GM12872 (cell line): ENCODE results near the gene PGPEP1.

Experiments used
- TF ChIP-seq, protein P1 (sequence below): IDR thresholded peaks from 3 replicates; pipeline ENCODE4 v1.5.1; 2011; ENCODE audit warnings: low read depth, mild to moderate bottlenecking, low read length, moderate library complexity; ENCODE audit not compliant: insufficient read depth

PGPEP1 gene

DNA sequence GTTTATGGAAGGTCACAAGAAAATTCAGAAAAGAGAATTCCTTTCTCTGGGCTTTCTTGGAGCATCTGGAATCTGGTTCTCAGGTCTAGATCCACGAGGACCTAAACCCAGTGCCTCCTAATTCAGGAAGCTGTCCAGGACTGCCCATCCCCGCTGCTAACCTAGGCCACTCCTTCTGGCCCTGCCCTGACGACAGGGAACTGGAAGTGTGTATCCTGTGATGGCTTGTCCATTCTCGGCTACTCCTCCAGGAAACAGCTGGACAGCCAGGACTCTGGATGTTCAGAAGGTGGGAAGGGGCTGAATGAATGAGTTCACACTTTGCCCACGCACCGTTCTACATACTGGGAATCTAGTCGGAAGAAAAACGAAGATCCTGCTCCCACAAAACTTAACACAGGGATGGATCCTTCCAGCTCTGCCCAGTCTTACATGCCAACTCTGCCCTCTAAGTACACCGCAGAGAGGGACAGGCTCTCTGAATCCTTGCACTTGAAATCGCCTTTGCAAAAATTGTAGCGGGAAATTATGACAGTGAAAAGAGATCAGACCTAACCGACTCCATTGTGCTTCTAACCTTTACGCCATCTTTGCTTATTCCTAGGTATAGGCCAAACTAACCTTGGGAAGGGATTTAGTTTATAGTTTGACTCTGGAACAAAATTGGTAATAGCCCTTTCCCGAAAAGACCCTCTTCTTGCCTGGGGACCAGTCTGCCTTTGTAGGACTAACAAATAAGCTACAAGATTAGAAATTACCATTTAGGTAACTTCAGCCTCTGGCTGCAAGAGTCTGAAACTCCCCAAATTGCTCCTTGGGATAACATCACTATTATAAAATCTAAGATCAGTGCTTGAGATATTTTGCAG is 19.3 kb upstream of the PGPEP1 start:
- TF ChIP-seq, protein P1, sequence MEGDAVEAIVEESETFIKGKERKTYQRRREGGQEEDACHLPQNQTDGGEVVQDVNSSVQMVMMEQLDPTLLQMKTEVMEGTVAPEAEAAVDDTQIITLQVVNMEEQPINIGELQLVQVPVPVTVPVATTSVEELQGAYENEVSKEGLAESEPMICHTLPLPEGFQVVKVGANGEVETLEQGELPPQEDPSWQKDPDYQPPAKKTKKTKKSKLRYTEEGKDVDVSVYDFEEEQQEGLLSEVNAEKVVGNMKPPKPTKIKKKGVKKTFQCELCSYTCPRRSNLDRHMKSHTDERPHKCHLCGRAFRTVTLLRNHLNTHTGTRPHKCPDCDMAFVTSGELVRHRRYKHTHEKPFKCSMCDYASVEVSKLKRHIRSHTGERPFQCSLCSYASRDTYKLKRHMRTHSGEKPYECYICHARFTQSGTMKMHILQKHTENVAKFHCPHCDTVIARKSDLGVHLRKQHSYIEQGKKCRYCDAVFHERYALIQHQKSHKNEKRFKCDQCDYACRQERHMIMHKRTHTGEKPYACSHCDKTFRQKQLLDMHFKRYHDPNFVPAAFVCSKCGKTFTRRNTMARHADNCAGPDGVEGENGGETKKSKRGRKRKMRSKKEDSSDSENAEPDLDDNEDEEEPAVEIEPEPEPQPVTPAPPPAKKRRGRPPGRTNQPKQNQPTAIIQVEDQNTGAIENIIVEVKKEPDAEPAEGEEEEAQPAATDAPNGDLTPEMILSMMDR = no peak

DNA sequence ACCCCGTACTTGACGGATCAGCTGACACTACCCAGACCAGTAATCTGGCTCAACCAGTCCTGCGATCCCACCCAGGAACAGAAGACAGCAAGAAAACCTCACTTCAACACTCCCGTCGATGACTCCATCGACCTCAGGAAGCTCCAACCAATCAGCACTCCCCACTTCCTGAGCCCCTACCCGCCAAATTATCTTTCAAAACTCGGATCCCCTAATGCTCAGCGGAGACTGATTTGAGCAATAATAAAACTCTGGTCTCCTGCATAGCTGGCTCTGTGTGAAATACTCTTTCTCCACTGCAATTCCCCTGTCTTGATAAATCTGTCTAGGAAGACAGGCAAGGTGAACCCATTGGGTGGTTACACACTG is 18.7 kb upstream of the PGPEP1 start:
- TF ChIP-seq, protein P1 = no peak

DNA sequence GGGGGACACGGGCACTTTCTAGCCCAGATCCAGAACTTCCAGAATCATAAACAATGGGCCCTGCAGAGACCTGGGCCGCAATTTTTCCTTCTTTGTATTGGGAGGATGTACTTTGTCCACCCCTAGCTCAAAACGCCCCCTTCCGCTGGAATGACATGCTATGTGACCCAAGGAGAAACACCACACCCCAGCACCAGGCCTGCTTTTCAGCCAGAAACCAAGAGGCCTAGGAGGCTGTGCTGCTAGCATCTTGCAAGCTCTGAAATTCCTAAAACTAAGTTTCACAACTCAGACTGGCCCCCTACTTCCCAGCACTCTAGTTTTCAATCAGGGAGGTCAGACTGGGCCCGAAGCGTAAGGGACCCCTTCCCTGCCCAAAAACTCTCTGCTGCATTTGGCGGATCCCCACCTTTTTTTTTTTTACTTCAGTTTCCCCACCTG is 18.1 kb upstream of the PGPEP1 start:
- TF ChIP-seq, protein P1 = peak; percentile 47

DNA sequence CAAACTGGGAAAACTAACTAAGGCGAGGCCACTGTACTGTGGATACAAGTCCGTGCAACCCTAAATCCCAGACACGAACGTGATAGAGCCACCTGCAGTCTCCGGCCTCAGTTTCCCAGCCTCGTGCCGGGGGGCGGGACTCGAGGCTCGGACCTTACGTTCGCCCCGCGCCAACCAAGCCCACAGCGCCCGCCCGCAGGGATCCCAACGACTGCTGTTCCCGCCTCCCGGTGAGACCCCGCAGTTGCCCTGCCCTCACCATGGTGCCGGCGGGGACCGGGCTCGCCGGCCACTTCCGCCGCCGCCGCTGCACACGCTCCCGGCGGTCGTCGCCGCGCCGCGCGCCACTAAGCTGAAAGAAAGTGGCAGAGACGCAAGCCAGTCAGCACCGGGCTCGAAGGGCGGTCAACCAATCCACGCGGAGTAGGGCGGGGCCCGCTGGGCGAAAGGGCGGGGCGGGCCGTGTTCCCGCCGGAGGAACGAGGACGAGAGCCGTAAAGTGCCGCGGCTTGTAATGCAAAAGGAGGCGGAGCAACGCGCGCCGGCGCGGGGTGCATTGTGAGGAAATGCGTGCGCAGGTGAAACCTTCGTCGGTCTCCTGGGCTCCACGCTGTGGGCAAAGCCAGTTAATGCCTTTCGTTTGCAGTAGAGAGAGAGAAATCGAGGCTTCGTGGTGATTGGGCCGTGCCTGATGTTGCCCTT is 17.5 kb upstream of the PGPEP1 start, which contains the start of gene LSM4:
Gene LSM4 (minus strand): TSS at position 318 of the 702 bp plus-strand sequence. CDS start 56 bp downstream, at position 262.
- TF ChIP-seq, protein P1 = peak; percentile 62

DNA sequence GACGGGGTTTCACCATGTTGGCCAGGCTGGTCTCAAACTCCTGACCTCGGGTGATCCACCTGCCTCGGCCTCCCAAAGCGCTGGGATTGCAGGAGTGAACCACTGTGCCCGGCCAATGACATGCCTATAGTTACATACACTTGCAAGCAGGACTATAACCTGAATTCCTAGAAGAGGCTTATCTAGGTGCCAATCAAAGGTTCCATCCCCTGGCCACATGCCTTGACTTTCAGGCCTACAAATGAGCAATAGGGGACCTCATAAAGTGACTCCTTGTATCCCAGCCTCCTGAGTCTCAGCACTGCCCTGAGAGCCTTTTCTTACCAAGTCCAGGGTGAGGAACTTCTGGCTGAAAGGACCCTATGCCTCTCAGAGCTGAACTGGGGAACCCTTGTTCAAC is 13.6 kb upstream of the PGPEP1 start:
- TF ChIP-seq, protein P1 = no peak

DNA sequence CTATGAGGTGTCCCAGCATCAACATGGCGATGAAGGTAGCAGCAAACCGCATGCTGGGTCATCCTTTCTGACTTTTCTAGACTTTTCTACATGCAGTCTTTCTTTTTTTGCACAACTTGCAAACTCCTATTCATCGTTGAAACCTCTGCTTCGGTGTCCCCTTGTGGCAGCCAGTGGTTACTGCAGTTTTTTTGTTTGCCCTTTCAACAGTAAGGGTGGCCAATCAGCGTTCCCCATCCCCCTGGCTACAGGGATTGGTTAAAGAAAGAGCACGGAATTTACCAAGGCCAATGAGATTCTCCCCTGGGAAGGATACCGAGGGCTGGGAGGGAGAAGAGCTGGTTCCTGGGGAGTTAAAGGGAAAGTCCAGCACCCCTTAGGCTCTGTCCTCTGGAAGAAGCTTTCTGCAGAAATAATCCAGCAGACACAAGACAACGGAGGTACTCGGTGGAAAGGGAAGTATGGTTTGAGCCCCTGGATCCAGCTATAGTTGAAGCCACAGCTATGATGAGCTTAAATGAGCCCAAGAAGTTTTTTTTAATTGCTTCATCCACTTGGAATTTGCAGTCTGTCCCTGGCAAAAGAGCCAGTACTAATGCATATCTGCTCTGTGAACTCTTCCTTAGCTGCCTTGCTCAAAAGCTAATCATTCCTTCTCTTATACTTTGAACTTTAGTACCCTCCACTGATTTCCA is 11.9 kb upstream of the PGPEP1 start:
- TF ChIP-seq, protein P1 = peak; percentile 94

DNA sequence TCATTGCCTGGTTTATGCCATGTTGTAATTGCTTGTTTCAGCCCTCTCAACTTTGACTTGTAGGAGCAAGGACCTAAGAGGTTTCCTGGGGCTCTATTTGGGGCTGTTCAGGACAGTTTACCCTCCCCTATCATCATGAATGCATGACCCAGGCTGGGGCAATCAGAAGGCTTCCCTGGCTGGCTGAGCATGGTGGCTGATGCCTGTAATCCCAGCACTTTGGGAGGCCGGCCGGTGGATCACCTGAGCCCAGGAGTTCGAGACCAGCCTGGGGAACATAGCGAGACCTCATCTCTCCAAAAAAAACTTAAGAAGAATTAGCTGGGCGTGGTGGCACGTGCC is 11.4 kb upstream of the PGPEP1 start:
- TF ChIP-seq, protein P1 = no peak
